Activated naive CD8-positive, alpha-beta T cell treated with anti-CD3 and anti-CD28 coated beads, Interleukin-2, amount 10 ng/mL, durations not matched to agents 7 days and 5 days (primary cell): ENCODE data around the gene SLC26A11. TPM values are rescaled to one million over a fixed set of nuclear protein-coding genes. Genes with fewer than 3 reads are reported as not detected.
"Not testable (repeated sequence)": the region's sequence is repeated elsewhere in the genome, so short reads cannot be mapped to it uniquely, and the experiment has no call there.

Experiments used
- ATAC-seq: fragments of 150-1000 bp; cut with Tn5 transposase; one replicate; pipeline ENCODE4 v1.10.0; 2021; ENCODE audit warnings: low read depth, moderate library complexity
- POLR2A ChIA-PET: fragments of 350-600 bp; sonication (Branson Sonifier 250); formaldehyde crosslinking; loops from one replicate; lab custom pipeline; 2021; ENCODE audit warnings: antibody characterized with exemption; lab: Charles Lee
- DNase-seq: peaks from one replicate; pipeline ENCODE4 v3.0.0; 2021
- H3K27ac Mint-ChIP-seq: one replicate; pipeline ENCODE4 v1.8.0; 2022; ENCODE audit warnings: mild to moderate bottlenecking, mixed read lengths
- H3K27me3 Mint-ChIP-seq: one replicate; pipeline ENCODE4 v1.8.0; 2022; ENCODE audit warnings: mild to moderate bottlenecking, moderate library complexity, mixed read lengths
- H3K36me3 Mint-ChIP-seq: one replicate; pipeline ENCODE4 v1.8.0; 2021; ENCODE audit warnings: mild to moderate bottlenecking, mixed read lengths
- H3K4me1 Mint-ChIP-seq: one replicate; pipeline ENCODE4 v1.8.0; 2021; ENCODE audit warnings: mixed read lengths
- H3K4me3 Mint-ChIP-seq: one replicate; pipeline ENCODE4 v1.8.0; 2022; ENCODE audit warnings: mild to moderate bottlenecking, moderate library complexity, mixed read lengths
- H3K9me3 Mint-ChIP-seq: one replicate; pipeline ENCODE4 v1.8.0; 2021; ENCODE audit warnings: mixed read lengths
- total RNA-seq, 2 experiments: library from RNA; stranded (reverse); gene quantifications; one replicate each; pipeline ENCODE4 v1.2.3, GENCODE V29; 2021

SLC26A11 gene
- total RNA-seq, 2 experiments from 2014 or later, result 45.3 to 45.4 TPM

DNA sequence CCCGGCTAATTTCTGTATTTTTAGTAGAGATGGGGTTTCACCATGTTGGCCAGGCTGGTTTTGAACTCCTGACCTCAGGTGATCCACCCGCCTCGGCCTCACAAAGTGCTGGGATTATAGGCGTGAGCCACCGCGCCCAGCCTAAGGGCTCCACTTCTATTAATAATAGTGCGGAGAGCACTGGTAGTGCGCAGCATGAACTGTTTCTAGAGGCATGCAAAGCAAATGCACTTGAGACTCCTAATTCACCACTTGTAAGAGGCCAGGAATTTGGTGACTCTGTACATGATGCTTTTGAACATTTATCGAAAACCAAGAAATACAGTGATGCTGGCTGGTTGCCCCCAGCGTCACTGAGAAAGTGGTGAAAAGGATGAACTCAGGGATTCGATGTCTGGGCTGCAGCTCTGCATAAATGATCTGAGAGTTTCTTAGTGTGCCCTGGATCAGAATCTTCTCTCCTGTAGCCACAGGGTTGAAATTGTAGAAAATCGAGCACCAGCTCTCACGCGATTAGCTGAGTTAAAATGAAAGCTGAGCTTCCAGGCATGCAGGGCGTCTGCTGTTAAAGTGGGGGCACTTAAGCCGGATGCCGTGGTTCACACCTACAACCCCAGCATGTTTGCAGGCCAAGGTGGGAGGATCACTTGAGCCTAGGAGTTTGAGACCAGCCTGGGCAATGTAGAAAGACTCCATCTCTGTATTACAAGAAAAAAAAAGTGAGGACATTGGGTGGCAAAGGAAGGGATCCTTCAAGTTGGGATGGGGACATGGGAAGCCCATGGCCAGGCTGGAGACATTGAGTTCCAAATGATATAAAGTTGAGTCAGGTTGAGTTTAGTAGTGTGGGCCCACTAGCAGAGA is 45.2 kb downstream of the SLC26A11 start:
- Mint-ChIP-seq H3K27ac (peak overlapping the region; percentile 92), H3K27me3 (no peaks in the 10 kb centered on the region), H3K4me1 (peaks cover 31% of the 10 kb centered on the region), H3K9me3 (no peaks in the 10 kb centered on the region), H3K4me3 (peak overlapping the region; percentile 90), H3K36me3 (peaks cover 24% of the 10 kb centered on the region)
- ATAC-seq (peak; percentile 38), DNase-seq (peak; percentile 64)
- POLR2A ChIA-PET, result interaction anchor here (0.5 to 3.6 kb wide), 7 partner anchors 8 to 120 kb away, joined by 3 to 26 read pairs (median 11); no protein-coding TSS in a partner anchor

DNA sequence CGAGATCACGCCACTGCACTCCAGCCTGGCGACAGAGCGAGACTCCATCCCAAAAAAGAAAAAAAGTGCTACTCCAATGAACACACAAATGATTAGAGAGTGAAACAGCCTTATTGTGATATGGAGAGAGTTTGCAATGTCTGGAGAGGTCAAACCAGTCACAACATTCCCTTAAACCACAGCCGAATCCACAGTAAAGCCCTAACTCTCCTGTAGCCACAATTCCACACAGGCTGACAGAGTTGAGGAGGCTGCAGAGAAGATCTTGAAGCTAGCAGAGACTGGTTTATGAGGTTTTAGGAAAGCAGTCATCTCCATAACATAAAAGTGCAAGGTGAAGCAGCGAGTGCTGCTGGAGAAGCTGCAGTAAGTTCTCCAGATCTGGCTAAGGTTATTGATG is 47.2 kb downstream of the SLC26A11 start:
- ATAC-seq, result no peak
- Mint-ChIP-seq H3K4me1 (peaks cover 27% of the 10 kb centered on the region), H3K4me3 (peak overlapping the region; percentile 27), H3K36me3 (peaks cover 28% of the 10 kb centered on the region), H3K27me3 (no peaks in the 10 kb centered on the region), H3K9me3 (no peaks in the 10 kb centered on the region), H3K27ac (no peak overlapping the region)
- DNase-seq, result no peak
- POLR2A ChIA-PET, result no interaction called here

DNA sequence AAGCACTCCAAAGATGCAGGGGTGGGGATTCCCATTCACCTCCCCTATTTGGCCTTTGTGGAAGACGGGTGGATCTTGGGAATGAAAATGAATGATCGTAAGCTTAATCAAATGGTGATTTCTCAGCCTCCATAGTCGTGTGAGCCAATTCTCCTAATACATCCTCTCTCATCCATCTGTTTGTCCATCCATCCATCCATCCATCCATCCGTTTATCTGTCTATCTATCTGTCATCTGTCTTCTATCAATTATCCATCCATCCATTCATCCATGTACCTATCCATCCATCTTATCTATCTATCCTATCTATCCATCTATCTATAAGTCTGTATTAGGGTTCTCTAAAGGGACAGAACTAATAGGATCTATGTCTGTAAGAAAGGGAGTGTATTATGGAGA is 48.2 kb downstream of the SLC26A11 start:
- Mint-ChIP-seq H3K4me1 (peaks cover 28% of the 10 kb centered on the region), H3K9me3 (no peaks in the 10 kb centered on the region), H3K4me3 (no peak overlapping the region), H3K27ac (no peak overlapping the region), H3K36me3 (peaks cover 35% of the 10 kb centered on the region), H3K27me3 (no peaks in the 10 kb centered on the region)
- POLR2A ChIA-PET, result no interaction called here
- DNase-seq, result no peak
- ATAC-seq, result no peak

DNA sequence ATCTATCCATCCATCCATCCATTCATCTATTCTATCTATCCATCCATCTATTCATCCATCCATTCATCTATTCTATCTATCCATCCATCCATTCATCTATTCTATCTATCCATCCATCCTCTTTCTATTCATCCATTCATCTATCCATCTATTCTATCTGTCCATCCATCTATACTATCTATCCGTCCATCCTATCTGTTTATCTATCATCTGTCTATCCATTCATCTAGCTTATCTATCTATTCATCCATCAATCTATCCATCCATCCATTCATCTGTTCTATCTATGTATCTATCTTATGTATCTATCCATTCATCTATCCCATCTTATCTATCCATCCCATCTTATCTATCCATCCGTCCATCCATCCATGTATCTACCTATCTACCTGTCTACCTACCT is 49.2 kb downstream of the SLC26A11 start:
- H3K4me1 Mint-ChIP-seq, result peaks cover 34% of the 10 kb centered on the region
- H3K27me3 Mint-ChIP-seq, result no peaks in the 10 kb centered on the region
- POLR2A ChIA-PET, result interaction anchor here (1.0 to 1.1 kb wide), 2 partner anchors 9 to 15 kb away, joined by 4 to 5 read pairs; no protein-coding TSS in a partner anchor
- peaks cover 38% of the 10 kb centered on the region for H3K36me3 Mint-ChIP-seq
- no peak overlapping the region for H3K4me3 Mint-ChIP-seq
- no peaks in the 10 kb centered on the region for H3K9me3 Mint-ChIP-seq
- DNase-seq (no peak), ATAC-seq (no peak)
- no peak overlapping the region for H3K27ac Mint-ChIP-seq

DNA sequence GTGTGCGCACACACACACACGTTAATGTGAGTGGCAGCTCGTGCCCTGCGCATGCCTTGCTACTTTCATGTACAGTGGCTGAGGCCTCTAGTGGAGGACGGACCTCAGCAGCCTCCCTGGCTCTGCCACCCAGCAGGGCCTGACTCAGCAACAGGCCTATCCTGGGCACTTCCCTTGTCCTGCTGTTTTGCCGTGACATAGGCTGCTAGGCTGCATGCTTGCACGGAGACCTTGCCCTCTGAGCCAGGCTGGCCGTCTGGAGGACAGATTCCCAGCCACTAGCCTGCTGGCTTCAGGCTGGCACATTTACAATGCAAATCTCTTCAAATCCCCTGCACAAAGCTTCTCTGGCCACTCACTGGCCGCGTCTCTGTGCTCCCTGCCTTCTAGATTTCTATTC is 49.9 kb downstream of the SLC26A11 start:
- Mint-ChIP-seq H3K27ac (no peak overlapping the region), H3K36me3 (peaks cover 36% of the 10 kb centered on the region), H3K9me3 (no peaks in the 10 kb centered on the region), H3K27me3 (no peaks in the 10 kb centered on the region), H3K4me1 (peaks cover 34% of the 10 kb centered on the region), H3K4me3 (no peak overlapping the region)
- no peak for ATAC-seq
- DNase-seq, result no peak
- POLR2A ChIA-PET, result interaction anchor here (1.0 to 1.1 kb wide), 2 partner anchors 9 to 14 kb away, joined by 4 to 5 read pairs; no protein-coding TSS in a partner anchor

DNA sequence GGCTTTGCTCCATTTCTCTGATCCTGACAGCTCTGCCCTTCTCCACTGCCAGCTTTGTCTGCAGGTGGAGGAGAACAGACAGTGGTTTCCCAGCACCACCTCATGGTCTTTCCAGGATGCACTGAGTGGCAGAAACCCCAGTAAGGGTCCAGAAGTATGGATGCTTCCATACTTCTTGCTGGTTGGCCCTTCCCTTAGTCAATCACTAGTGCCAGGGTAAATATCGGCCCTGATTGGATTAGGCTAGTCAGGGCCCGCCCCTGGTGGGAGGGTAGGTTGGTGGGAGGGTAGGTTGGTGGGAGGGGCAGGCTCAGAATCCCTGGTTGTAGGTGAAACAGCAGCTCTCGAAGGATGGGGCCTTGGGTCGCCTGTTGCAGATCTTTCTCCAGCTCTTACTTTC is 50.6 kb downstream of the SLC26A11 start:
- H3K27me3 Mint-ChIP-seq, result no peaks in the 10 kb centered on the region
- peaks cover 36% of the 10 kb centered on the region for H3K36me3 Mint-ChIP-seq
- H3K4me1 Mint-ChIP-seq, result peaks cover 31% of the 10 kb centered on the region
- peak; percentile 51 for ATAC-seq
- H3K27ac Mint-ChIP-seq, result peak overlapping the region; percentile 72
- DNase-seq, result no peak
- H3K9me3 Mint-ChIP-seq, result no peaks in the 10 kb centered on the region
- no peak overlapping the region for H3K4me3 Mint-ChIP-seq
- POLR2A ChIA-PET, result no interaction called here

DNA sequence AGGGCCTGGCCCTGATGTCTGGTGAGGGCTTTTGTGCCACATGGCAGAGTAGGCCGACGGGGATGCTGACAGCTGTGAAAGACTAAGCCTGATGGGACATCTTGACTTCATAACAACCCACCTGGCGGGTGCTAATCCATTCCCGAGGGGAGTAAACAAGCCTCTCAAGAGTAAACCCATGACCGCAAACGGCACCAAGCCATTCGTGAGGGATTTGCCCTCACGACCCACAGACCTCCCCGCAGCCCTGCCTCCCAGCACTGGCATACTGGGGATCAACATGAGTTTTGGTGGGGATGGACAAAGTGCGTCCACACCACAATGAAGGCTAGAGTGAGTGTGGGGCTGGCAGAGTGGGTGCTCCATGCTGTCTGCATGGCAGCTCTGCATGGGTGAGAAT is 52.1 kb downstream of the SLC26A11 start:
- POLR2A ChIA-PET, result interaction anchor here (0.6 to 4.6 kb wide), 2 partner anchors 8 to 1750 kb away, joined by 3 to 26 read pairs; no protein-coding TSS in a partner anchor
- H3K27me3 Mint-ChIP-seq, result no peaks in the 10 kb centered on the region
- no peak overlapping the region for H3K27ac Mint-ChIP-seq
- H3K4me1 Mint-ChIP-seq, result peaks cover 29% of the 10 kb centered on the region
- peaks cover 37% of the 10 kb centered on the region for H3K36me3 Mint-ChIP-seq
- H3K4me3 Mint-ChIP-seq, result no peak overlapping the region
- no peaks in the 10 kb centered on the region for H3K9me3 Mint-ChIP-seq
- DNase-seq, result no peak
- ATAC-seq, result no peak

DNA sequence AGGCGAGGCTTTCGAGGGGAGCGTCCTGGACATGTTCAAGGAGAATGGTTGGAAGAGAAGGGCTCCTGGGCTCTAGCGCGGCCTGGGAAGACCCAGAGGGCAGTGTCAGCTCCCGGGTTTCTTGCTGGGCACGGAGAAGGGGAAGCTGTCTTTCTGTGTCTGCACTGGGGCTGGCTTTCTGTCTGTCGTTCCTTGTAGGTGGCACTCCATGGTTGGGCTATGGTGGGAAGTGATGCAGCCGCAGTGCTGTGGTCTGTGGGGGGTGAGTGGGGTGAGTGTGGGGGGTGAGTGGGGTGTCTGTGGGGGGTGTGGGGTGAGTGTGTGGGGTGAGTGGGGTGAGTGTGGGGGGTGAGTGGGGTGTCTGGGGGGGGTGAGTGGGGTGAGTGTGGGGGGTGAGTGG is 54.1 kb downstream of the SLC26A11 start:
- H3K27me3 Mint-ChIP-seq, result no peaks in the 10 kb centered on the region
- peaks cover 35% of the 10 kb centered on the region for H3K36me3 Mint-ChIP-seq
- H3K4me3 Mint-ChIP-seq, result peak overlapping the region; percentile 25
- POLR2A ChIA-PET, result interaction anchor here (0.6 to 4.6 kb wide), 3 partner anchors 10 to 129 kb away, joined by 3 to 26 read pairs (median 3); no protein-coding TSS in a partner anchor
- peak overlapping the region; percentile 55 for H3K27ac Mint-ChIP-seq
- H3K4me1 Mint-ChIP-seq, result peaks cover 27% of the 10 kb centered on the region
- DNase-seq (no peak), ATAC-seq (no peak)
- H3K9me3 Mint-ChIP-seq, result no peaks in the 10 kb centered on the region

DNA sequence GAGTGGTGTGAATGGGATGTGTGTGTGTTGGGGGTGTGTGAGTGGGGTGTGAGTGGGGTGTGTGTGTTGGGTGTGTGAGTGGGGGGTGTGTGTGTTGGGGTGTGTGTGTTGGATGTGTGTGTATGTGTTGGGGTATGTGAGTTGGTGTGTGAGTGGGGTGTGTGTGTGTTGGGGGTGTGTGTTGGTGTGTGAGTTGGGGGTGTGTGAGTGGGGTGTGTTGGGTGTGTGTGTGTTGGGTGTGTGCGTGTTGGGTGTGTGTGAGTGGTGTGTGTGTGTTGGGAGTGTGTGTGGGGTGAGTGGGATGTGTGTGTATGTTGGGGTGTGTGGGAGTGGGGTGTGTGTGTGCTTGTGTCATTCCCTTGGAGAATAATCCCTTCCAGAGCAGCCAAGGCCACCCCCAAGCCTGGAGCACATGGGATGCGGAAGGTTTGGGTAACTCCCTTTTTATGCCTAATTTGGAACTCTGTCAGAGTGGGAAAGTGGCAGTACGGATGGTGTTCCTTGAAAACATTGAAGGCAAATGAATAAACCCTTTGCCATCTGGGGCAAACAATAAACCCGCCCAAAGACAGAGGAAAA is 54.7 kb downstream of the SLC26A11 start:
- Mint-ChIP-seq H3K27ac (peak overlapping the region; percentile 60), H3K36me3 (peaks cover 41% of the 10 kb centered on the region), H3K9me3 (no peaks in the 10 kb centered on the region), H3K4me1 (peaks cover 26% of the 10 kb centered on the region), H3K4me3 (no peak overlapping the region), H3K27me3 (no peaks in the 10 kb centered on the region)
- no peak for ATAC-seq
- POLR2A ChIA-PET, result interaction anchor here (4.6 kb wide), 1 partner anchor 10 kb away, joined by 26 read pairs; no protein-coding TSS in a partner anchor
- no peak for DNase-seq

DNA sequence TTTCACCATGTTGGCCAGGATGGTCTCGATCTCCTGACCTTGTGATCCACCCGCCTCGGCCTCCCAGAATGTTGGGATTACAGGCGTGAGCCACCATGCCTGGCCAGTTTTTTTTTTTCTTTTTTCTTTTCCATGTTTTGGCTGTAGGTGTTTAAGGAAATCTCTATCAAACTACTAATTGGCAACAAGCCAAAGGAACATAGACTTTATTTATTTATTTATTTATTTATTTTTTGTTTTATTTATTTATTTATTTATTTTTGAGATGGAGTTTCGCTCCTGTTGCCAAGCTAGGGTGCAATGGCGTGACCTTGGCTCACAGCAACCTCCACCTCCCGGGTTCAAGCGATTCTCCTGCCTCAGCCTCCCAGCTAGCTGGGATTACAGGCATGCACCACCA is 55.6 kb downstream of the SLC26A11 start:
- not testable (repeated sequence) for DNase-seq, H3K9me3 Mint-ChIP-seq, H3K27me3 Mint-ChIP-seq, H3K27ac Mint-ChIP-seq, ATAC-seq, H3K4me3 Mint-ChIP-seq
- Mint-ChIP-seq H3K36me3 (peaks cover 45% of the 10 kb centered on the region), H3K4me1 (peaks cover 19% of the 10 kb centered on the region)
- POLR2A ChIA-PET, result interaction anchor here (4.6 kb wide), 1 partner anchor 11 kb away, joined by 26 read pairs; no protein-coding TSS in a partner anchor

DNA sequence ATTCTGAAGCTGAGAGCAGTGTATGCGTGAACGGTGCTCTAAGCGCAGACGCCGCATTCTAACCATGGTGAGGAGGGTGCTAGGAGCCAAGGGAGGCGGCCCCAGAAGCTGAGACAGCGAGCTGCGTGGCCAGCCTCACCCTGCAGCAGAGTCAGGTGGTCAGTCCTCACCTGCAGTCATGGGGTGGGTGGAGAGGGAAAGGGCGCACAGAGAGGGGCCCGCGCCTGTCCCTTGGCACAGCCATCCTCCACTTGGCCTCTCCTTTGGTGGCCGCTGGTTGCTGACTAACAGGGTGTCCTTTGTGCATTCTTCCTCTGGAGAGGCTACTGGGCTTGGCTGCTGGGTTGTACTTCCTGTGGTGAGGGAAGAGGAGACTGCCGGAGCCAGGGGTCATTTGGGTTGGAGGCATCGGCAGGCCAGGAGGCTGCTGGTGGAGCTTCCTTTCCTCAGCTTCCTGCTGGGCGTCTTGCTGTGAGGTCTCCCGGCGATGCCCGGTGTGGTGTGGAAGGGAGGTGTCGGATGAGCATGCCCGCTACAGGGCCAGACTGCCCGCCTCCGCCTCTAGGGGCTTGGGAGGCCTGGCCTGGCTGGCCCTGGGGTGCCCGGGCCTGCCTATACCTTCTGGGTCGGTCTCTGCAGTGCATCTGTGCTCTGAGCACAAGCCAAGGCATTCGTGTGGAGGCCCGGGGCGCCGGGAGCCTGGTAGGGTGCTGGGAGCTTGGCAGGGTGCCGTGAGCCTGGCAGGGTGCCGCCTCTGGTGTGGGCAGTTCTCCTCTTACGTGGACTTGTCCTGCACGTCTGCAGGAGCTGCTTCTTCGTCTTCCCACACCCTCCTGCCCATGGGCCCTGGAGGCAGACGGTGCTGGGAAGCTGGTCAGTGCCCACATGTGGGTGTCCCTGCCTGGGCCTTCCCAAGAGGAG is 57.8 kb downstream of the SLC26A11 start:
- H3K27ac Mint-ChIP-seq, result peak overlapping the region; percentile 34
- DNase-seq (no peak), ATAC-seq (peak; percentile 17)
- H3K36me3 Mint-ChIP-seq, result peaks cover 40% of the 10 kb centered on the region
- no peak overlapping the region for H3K4me3 Mint-ChIP-seq
- H3K27me3 Mint-ChIP-seq, result no peaks in the 10 kb centered on the region
- H3K9me3 Mint-ChIP-seq, result no peaks in the 10 kb centered on the region
- POLR2A ChIA-PET, result interaction anchor here (0.7 to 3.8 kb wide), 5 partner anchors 8 to 282 kb away, joined by 3 to 16 read pairs (median 4); no protein-coding TSS in a partner anchor
- peaks cover 16% of the 10 kb centered on the region for H3K4me1 Mint-ChIP-seq

DNA sequence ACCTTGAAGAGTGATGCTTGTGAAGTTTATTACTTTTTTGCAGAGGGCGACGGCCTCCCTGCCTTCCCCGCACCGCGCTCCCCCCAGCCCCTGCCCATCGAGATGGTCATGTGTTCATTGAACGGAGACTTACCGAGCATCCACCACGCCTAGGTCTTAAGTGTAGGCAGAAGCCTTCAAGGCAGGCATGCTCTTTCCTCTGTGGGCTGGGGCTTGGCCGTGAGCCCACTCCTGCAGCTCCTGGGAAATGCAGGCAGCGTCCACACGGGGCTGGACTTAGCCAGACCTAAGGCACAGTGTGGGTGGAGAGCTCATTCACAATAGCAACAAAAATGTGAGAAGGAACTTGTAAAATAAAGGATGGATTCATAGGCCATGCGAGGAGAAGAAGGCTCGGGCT is 59.7 kb downstream of the SLC26A11 start:
- no peak overlapping the region for H3K27ac Mint-ChIP-seq
- POLR2A ChIA-PET, result interaction anchor here (3.8 kb wide), 1 partner anchor 14 kb away, joined by 16 read pairs; no protein-coding TSS in a partner anchor
- no peak for DNase-seq

More for the DNA sequence above, 59.7 kb downstream of the SLC26A11 start:
- Mint-ChIP-seq H3K9me3 (no peaks in the 10 kb centered on the region), H3K4me1 (peaks cover 12% of the 10 kb centered on the region), H3K36me3 (peaks cover 33% of the 10 kb centered on the region), H3K27me3 (no peaks in the 10 kb centered on the region), H3K4me3 (no peak overlapping the region)
- no peak for ATAC-seq
